Measurements from ENCODE around the gene LUC7L3. TPM values are rescaled to one million over a fixed set of nuclear protein-coding genes. Genes with fewer than 3 reads are reported as not detected.

The LUC7L3 gene
- total and polyA plus RNA-seq, 2 of the 13 experiments (the other 11 are each of a cell fraction or from before 2014, with no cell fraction given), result 108 to 120 TPM

- Histone ChIP-seq H3K4me1 (ENCODE audit: insufficient read depth, low read length) (peaks cover 15% of the 10 kb centered on the region), H3K27ac (ENCODE audit: extremely low read length, insufficient read depth, low read length) (no peak overlapping the region), H4K20me1 (ENCODE audit: insufficient read depth, low read length) (no peaks in the 10 kb centered on the region), H3K27me3 (ENCODE audit: control insufficient read depth in 1 of 2, insufficient read depth in 2 of 2, low read length in 2 of 2) (peaks cover 0 to 1% of the 10 kb centered on the region in 2 experiments; a peak in 1 of 5 replicates), H3K9ac (ENCODE audit: insufficient read depth, low read depth, low read length) (no peak overlapping the region), H3K79me2 (ENCODE audit: insufficient read depth, low read length) (no peaks in the 10 kb centered on the region), H3K36me3 (replicated peaks in 1 of 2; ENCODE audit: control insufficient read depth in 1 of 2, insufficient read depth in 2 of 2, low read length in 2 of 2) (no peaks in the 10 kb centered on the region), H3K9me3 (ENCODE audit: low read length) (no peaks in the 10 kb centered on the region), H3K4me2 (ENCODE audit: low read depth, low read length) (no peak overlapping the region), H3K4me3 (replicated peaks in 1 of 3; ENCODE audit: insufficient read depth in 1 of 3, low read depth in 2 of 3, low read length in 3 of 3) (no peak overlapping the region), H2AFZ (ENCODE audit: low read length) (no peak overlapping the region)
- DNase-seq (ENCODE audit: low spot score), result no peak
- BruUV-seq (replicated peaks), result no TSS peak
- no peak for FAIRE-seq
- no peak for TF ChIP-seq NR2F2 (IDR thresholded peaks at IDR 0.05; ENCODE audit: borderline replicate concordance, low read depth)
- no peak for TF ChIP-seq ZNF724P (CRISPR knock-in tag; IDR thresholded peaks at IDR 0.05; ENCODE audit: borderline replicate concordance)
- no peak for TF ChIP-seq PRPF4 (IDR thresholded peaks at IDR 0.05; ENCODE audit: low read depth, low read length, poor library complexity, severe bottlenecking)
- TF ChIP-seq FOXK1 (CRISPR knock-in tag; IDR thresholded peaks at IDR 0.05; ENCODE audit: borderline replicate concordance, low read depth), result no peak
- no peak for TF ChIP-seq CREB1 (IDR thresholded peaks at IDR 0.05)
- TF ChIP-seq CREB1 (CRISPR knock-in tag; IDR thresholded peaks at IDR 0.05), result no peak
- intact Hi-C loops (cut with micrococcal nuclease; ENCODE audit: unreplicated experiment), result no loop called here
- POLR2A ChIA-PET, result interaction anchor here (1.1 kb wide), 1 partner anchor 53 kb away, joined by 3 read pairs; the partner anchor contains the start of gene LUC7L3
- in situ Hi-C loops (cut with HindIII; ENCODE audit: extremely low pct_ligation_motif_present, low pct_unique_long_range_greater_than_20kb), result no loop called here
- CTCF ChIA-PET (ENCODE audit: low intra/inter-chr PET ratio, low total read pairs), result no interaction called here
- WGBS (ENCODE audit: low lambda C conversion rate), result 44% methylated on average over 15 of the region's 15 CpGs
- no peak for ATAC-seq
Observed at GRCh38 chr17:50771991-50772785, 52.8 kb downstream of the LUC7L3 start.

GRCh38 chr17:50774225-50774803, 54.9 kb downstream of the LUC7L3 start:
- H3K36me3 ChIP-seq (replicated peaks in 1 of 2; ENCODE audit: control insufficient read depth in 1 of 2, insufficient read depth in 2 of 2, low read length in 2 of 2), result no peaks in the 10 kb centered on the region
- WGBS (ENCODE audit: low lambda C conversion rate), result 57% methylated on average over 7 of the region's 7 CpGs
- ATAC-seq (peak; percentile 34), DNase-seq (ENCODE audit: low spot score) (no peak), FAIRE-seq (no peak)
- intact Hi-C loops (cut with micrococcal nuclease; ENCODE audit: unreplicated experiment), result no loop called here
- H3K27me3 ChIP-seq (ENCODE audit: control insufficient read depth in 1 of 2, insufficient read depth in 2 of 2, low read length in 2 of 2), result peaks cover 0 to 1% of the 10 kb centered on the region in 2 experiments; a peak in 1 of 5 replicates
- H3K27ac ChIP-seq (ENCODE audit: extremely low read length, insufficient read depth, low read length), result no peak overlapping the region
- TF ChIP-seq TRIM24 (CRISPR knock-in tag; IDR thresholded peaks at IDR 0.05) (no peak), STAG1 (CRISPR knock-in tag; IDR thresholded peaks at IDR 0.05) (peak; percentile 37), CTCF (CRISPR knock-in tag; IDR thresholded peaks at IDR 0.05) (peak; percentile 34; the same call in 1 of the 2 replicates), PBX2 (CRISPR knock-in tag; IDR thresholded peaks at IDR 0.05) (no peak), ZNF138 (CRISPR knock-in tag; IDR thresholded peaks at IDR 0.05; ENCODE audit: low read depth) (no peak)
- H3K9me3 ChIP-seq (ENCODE audit: low read length), result no peaks in the 10 kb centered on the region
- no peaks in the 10 kb centered on the region for H3K4me1 ChIP-seq (ENCODE audit: insufficient read depth, low read length)
- H3K79me2 ChIP-seq (ENCODE audit: insufficient read depth, low read length), result no peaks in the 10 kb centered on the region
- H4K20me1 ChIP-seq (ENCODE audit: insufficient read depth, low read length), result no peaks in the 10 kb centered on the region
- CTCF ChIA-PET (ENCODE audit: low intra/inter-chr PET ratio, low total read pairs), result no interaction called here
- H3K4me3 ChIP-seq (replicated peaks in 1 of 3; ENCODE audit: insufficient read depth in 1 of 3, low read depth in 2 of 3, low read length in 3 of 3), result no peak overlapping the region
- no TSS peak for BruUV-seq (replicated peaks)
- no peak overlapping the region for H2AFZ ChIP-seq (ENCODE audit: low read length)
- in situ Hi-C loops (cut with HindIII; ENCODE audit: extremely low pct_ligation_motif_present, low pct_unique_long_range_greater_than_20kb), result no loop called here
- H3K4me2 ChIP-seq (ENCODE audit: low read depth, low read length), result no peak overlapping the region
- no peak overlapping the region for H3K9ac ChIP-seq (ENCODE audit: insufficient read depth, low read depth, low read length)
- POLR2A ChIA-PET, result no interaction called here
